ENCODE measurements around the gene GBP3.
"Not testable (repeated sequence)": the region's sequence is repeated elsewhere in the genome, so short reads cannot be mapped to it uniquely, and the experiment has no call there.

The GBP3 gene

DNA sequence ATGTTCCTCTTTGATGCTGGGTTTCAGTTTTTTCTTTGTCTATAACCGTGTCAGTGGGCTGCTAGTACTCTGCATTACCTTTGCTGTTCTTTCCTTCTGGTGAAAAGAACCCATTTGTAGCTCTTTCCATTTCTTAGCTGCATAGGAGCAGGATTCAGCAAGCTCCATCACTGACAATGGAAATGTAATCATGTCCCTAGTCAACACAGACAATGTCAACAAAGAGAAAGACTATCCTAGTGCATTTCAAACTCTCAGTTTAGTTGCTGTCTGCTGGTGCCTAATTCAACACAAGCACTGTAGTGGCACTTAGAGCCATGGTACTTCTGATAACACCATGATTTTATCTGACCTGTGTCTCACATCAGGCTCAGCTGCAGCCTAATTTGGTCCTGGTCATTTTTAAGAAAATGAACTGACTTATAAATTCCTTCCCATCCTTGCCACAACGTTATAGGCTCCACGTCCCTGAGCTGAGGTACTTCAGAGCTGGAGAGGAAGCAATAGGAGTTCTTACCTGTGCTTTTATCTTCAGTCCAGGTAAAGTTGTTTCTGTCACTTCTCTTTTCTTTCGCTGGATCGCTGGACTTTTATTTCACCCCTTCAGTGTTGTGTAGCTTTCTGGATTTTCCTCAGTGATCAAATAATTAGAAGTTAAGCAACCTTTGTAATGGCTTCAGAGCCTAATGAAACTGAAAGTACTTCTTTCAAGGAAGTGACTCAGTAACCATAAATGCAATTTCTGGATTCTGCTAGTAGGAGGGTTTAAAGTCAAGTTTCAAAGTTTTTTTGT lies at the start of gene GBP3:
Gene GBP3, minus strand, starts transcription at position 700 of the 793 bp plus-strand sequence. CDS start 2,145 bp downstream, outside the sequence.
- no peak for DNase-seq

DNA sequence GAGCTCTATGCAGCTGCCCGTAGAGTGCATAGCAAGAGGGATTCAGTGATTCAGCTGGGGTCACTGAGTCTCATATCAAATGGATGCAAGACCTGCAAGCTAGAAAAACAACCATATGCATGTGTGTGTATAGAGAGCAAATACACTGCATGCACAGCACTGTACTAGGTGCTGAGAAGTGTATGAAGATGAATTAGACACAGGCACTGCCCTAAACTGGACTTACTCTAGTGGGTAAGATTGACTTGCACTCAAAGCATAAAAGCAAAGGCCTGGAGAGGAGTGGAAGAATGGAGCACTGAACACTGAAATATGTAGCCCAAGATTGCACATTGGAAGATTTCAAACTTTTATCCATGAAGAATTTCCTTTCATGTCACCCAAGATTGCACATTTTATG lies 47.8 kb upstream of the GBP3 start:
- DNase-seq, result no peak

- DNase-seq, result no peak
Measured at GRCh38 chr1:89069951-89070350, 47.3 kb upstream of the GBP3 start.

DNA sequence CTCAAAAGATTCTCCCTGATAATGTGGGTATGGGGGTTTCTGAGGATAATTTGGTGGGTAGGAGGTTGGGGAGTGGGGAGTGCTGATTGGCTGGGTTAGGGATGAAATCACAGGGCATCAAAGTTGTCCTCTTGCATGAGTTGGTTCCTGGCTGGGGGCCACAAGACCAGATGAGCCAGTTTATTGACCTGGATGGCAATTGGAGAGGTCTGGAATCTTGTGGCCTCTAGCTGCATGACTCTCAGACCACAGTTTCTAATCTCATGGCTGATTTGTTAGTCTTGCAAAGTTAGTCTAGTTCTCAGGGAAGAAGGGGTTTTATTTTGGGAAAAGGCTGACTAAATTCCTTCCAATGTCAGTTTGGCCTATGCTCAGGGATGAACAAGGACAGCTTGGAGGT lies 45.6 kb upstream of the GBP3 start:
- no peak for DNase-seq

DNA sequence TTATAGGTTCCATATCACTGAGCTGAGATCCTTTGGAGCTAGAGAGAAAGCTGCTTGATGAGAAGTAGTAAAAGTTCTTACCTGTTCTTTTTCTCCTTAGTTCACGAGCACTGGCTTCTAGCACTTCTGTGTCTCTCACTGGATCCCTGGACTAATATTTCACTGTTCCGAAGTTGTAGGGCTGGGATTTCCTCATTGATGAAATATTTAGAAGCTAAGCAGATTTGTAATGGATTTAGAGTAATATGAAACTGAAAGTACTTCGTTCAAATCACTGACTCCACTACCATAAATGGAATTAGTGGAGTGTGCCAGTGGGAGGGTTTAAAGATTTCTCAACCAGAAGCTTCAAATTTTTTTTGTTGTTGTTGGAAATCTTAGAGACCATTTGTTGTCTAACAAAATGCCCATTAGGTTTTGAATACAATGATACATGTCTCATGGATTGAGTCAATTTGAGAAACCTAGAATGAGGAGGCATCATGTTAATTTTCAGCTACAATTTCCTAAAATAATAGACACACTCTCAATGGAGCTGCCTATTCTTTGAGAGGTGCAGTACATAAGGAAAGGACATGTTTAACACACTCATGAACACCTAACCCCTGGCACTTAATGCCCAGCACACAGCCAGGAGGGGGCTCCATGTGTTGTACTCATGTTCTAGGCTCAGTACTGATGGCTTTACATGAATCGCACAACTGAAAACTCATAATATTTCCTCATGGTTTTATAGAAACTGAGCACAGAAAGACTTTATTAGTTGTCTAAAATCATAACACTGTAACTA lies 42.6 kb upstream of the GBP3 start, which contains the start of gene GBP1:
Gene GBP1, minus strand, starts transcription at position 130 of the 790 bp plus-strand sequence. CDS start 1,974 bp downstream, outside the sequence.
- DNase-seq, result peak; percentile 44

DNA sequence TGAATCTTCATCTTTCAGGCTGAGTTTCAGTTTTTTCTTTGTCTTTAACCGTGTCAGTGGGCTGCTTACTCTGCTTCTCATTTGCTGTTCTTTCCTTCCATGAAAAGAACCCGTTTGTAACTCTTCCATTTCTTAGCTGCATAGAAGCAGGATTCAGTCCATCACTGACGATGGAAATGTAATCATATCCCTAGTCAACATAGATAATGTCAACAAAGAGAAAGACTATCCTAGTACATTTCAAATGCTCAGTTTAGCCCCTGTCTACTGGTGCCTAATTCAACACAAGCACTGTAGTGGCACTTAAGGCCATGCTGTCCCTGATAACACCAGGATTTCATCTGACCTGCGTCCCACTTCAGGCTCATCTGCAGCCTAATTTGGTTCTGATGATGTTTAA lies 42.0 kb upstream of the GBP3 start:
- no peak for DNase-seq

GRCh38 chr1:89063094-89063493 lies 40.4 kb upstream of the GBP3 start:
- no peak for DNase-seq

DNA sequence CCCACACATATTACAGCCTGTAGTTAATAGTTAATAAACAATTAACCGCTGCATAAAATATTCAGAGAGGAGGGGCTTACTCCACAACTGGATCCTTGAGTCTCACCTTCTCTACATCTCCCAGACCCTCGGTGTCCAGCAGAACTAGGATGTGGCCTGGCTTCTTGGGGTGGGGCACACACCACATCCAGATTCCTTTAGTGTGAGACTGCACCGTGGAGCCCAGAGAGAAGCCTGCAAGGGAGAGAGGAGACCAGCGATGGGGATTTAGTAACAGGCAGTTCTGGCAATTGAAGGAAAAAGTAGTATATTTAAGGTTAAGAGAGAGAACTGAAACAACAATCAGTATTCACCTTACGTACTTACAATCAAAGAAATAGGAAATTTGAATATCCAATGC lies 37.4 kb upstream of the GBP3 start:
- no peak for DNase-seq

DNA sequence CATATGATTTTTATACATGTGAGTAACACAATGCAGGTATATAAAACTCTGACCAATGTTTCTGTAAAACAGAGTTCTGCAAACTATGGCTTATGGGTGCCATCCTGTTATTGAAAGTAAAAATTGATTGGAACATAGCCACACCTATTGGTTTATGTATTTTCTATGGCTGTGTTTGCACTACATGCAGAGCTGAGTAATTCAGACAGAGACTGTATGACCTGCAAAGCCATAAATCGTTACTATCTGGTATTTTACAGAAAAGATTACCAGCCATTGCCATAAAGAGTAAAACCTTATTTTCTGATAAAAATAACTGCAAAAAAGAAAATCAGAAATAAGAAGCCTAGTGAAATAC lies 29.3 kb upstream of the GBP3 start:
- no peak for DNase-seq

- no peak for DNase-seq
Measured at GRCh38 chr1:89051300-89051954, 28.8 kb upstream of the GBP3 start.

- DNase-seq, result no peak
Measured at GRCh38 chr1:89050649-89051033, 28.0 kb upstream of the GBP3 start.

DNA sequence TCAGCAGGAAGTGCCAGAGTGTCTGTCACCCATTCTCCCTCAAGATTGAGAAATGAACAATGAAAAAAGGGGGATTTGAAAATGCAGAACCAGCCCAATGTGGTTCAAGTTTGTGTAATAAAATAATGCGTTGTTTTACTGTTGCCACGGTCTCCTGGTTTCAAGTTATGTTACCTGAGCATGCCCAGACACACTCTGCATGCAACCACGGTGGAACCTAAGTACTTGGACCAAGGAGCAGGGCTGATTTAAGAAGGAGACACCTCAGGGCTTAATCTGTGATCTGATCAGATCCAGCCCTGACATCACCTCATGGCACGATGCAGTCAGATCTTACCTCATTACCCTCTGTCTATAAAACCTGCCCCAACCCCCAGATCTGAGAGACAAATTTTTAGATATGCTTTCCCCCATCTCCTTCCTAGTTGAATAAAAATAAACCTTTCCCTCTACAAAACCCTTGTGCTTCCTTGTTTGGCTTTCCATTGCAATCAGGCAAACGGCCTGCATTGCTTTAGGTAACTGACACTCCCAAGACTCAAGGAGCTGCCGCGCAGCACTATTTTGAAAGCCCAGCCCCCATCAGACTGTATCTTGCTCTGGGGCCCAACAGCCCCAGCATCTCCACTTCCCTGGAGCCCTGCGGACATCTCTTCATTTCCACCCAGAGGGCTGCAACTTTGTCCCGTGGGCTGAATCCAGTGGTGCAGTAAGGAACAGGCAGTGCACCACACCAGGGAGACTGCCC lies 27.4 kb upstream of the GBP3 start:
- DNase-seq, result not testable (repeated sequence)

- DNase-seq, result not testable (repeated sequence)
Measured at GRCh38 chr1:89049187-89049586, 26.5 kb upstream of the GBP3 start.

GRCh38 chr1:89047734-89048133 lies 25.1 kb upstream of the GBP3 start:
- no peak for DNase-seq

DNA sequence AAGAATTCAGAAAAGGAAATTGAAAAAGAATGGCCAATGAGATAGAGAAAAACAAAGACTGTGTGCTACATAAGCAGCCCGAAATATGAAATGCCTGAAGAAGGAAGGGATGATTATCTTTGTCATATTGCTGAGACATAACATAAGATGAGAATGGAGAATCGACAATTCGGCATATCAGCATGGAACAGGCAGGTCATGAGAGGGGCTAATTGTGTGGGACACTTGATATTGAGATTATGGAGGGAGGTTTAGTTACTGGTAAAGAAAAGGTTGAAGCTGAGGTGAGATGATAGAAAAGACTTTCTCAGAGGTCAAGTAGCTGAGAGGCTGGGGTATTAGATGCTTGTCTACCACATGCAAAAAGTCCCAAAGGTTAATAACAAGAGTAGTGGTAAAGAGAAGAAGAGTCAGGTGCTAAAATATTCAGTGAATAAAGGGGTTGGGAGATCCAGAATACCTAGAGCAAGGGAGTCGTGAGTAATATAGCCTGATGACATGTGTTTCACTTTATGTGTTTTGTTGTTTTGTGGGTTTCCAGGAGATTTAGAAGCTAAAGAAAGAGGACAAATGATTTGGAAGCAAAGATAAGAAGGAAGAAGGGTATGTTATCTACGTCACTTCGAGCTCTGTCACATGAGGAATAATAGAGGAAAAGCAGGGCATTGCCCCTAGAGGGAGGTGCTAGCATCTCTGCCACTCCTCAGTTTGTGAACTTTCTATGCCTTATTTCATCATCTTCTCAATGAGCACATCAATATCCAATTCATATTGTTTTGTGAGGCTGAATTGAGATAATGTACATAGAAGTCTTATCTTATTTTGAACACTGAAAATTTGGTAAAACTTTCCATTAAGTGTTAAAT lies 23.9 kb upstream of the GBP3 start:
- DNase-seq, result peak; percentile 33

GRCh38 chr1:89044970-89045721 lies 22.5 kb upstream of the GBP3 start:
- DNase-seq, result no peak

- no peak for DNase-seq
Measured at GRCh38 chr1:89043940-89044339, 21.3 kb upstream of the GBP3 start.

GRCh38 chr1:89042491-89042890 lies 19.8 kb upstream of the GBP3 start:
- no peak for DNase-seq

- no peak for DNase-seq
Measured at GRCh38 chr1:89041721-89042120, 19.1 kb upstream of the GBP3 start.

- DNase-seq, result peak; percentile 27
Measured at GRCh38 chr1:89041119-89041641, 18.5 kb upstream of the GBP3 start.

DNA sequence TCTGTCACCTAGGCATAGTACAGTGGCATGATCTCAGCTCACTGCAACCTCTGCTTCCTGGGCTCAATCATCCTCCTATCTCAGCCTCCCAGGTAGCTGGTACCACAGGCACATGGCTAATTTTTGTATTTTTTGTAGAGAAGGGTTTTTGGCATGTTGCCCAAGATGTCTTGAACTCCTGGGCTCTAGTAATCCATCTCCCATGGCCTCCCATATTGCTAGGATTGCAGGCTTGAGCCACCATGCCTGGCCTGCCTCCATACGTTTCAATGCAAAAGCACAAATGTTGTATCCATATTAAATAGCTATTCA lies 17.6 kb upstream of the GBP3 start:
- DNase-seq, result no peak

Data from activated naive CD4-positive, alpha-beta T cell treated with Interleukin-2 at 50 U/mL for 16 hours (primary cell).